HepG2 (cell line): ENCODE results near the gene KMT2D. TPM values are rescaled to one million over a fixed set of nuclear protein-coding genes. Genes with fewer than 3 reads are reported as not detected.

Experiments
- BORCS8-MEF2B ChIP-seq: sonication (generic); formaldehyde crosslinking; IDR thresholded peaks from 2 replicates; pipeline ENCODE4 v1.8.0; 2022; ENCODE audit warnings: mild to moderate bottlenecking, missing genetic modification reagents
- CBX5 ChIP-seq: sonication (generic); formaldehyde crosslinking; IDR thresholded peaks from 2 replicates; pipeline ENCODE4 v1.4.0; 2020; ENCODE audit warnings: missing genetic modification reagents, borderline replicate concordance
- DPF2 ChIP-seq: sonication (generic); formaldehyde crosslinking; IDR thresholded peaks from 2 replicates; pipeline ENCODE4 v1.4.0; 2020; ENCODE audit warnings: mild to moderate bottlenecking, low read depth, missing genetic modification reagents, borderline replicate concordance
- EZH2 ChIP-seq: conservative IDR thresholded peaks from 2 replicates; pipeline ENCODE4 v1.6.1; 2012; ENCODE audit warnings: mild to moderate bottlenecking, low read depth, low read length, moderate library complexity
- GATAD1 ChIP-seq: IDR thresholded peaks from 2 replicates; pipeline ENCODE4 v1.6.1; 2016; ENCODE audit warnings: missing genetic modification reagents, missing compliant biosample characterization
- HNRNPK ChIP-seq: fragments of 200-400 bp; formaldehyde crosslinking; IDR thresholded peaks from 2 replicates; pipeline ENCODE4 v1.6.1; 2018; ENCODE audit warnings: low read length, low read depth, moderate library complexity, mild to moderate bottlenecking; ENCODE audit not compliant: poor library complexity, severe bottlenecking
- MED1 ChIP-seq: sonication (generic); formaldehyde crosslinking; IDR thresholded peaks from 2 replicates; pipeline ENCODE4 v1.4.0; 2020; ENCODE audit warnings: missing genetic modification reagents
- MXI1 ChIP-seq: IDR thresholded peaks from 3 replicates; pipeline ENCODE4 v1.6.1; 2012; ENCODE audit warnings: low read depth, low read length, inconsistent platforms, borderline replicate concordance
- PRDM10 ChIP-seq: sonication (generic); formaldehyde crosslinking; IDR thresholded peaks from 2 replicates; pipeline ENCODE4 v1.4.0; 2020; ENCODE audit warnings: low read depth, missing genetic modification reagents
- RFX3 ChIP-seq: IDR thresholded peaks from 2 replicates; pipeline ENCODE4 v1.6.1; 2016; ENCODE audit warnings: missing biosample characterization, missing genetic modification reagents
- RFXAP ChIP-seq: sonication (generic); formaldehyde crosslinking; IDR thresholded peaks from 2 replicates; pipeline ENCODE4 v1.4.0; 2020; ENCODE audit warnings: missing genetic modification reagents, borderline replicate concordance
- SMAD9 ChIP-seq: sonication (generic); formaldehyde crosslinking; IDR thresholded peaks from 2 replicates; pipeline ENCODE4 v1.5.1; 2020; ENCODE audit warnings: mild to moderate bottlenecking, missing genetic modification reagents
- SNAPC2 ChIP-seq: sonication (generic); formaldehyde crosslinking; IDR thresholded peaks from 2 replicates; pipeline ENCODE4 v1.8.1; 2022; ENCODE audit warnings: mild to moderate bottlenecking, missing genetic modification reagents
- STAG1 ChIP-seq: sonication (generic); formaldehyde crosslinking; IDR thresholded peaks from 2 replicates; pipeline ENCODE4 v1.4.0; 2020; ENCODE audit warnings: missing genetic modification reagents
- ZFP36L2 ChIP-seq: sonication (generic); formaldehyde crosslinking; IDR thresholded peaks from 2 replicates; pipeline ENCODE4 v1.4.0; 2020; ENCODE audit warnings: missing genetic modification reagents
- ZNF367 ChIP-seq: sonication (generic); formaldehyde crosslinking; IDR thresholded peaks from 2 replicates; pipeline ENCODE4 v1.4.0; 2020; ENCODE audit warnings: missing genetic modification reagents, borderline replicate concordance
- ZNF672 ChIP-seq: sonication (generic); formaldehyde crosslinking; IDR thresholded peaks from 2 replicates; pipeline ENCODE4 v1.8.1; 2022; ENCODE audit warnings: missing genetic modification reagents
- ZNF709 ChIP-seq: sonication (generic); formaldehyde crosslinking; IDR thresholded peaks from 2 replicates; pipeline ENCODE4 v1.5.0; 2020; ENCODE audit warnings: mild to moderate bottlenecking, missing genetic modification reagents
- ZNF766 ChIP-seq: sonication (generic); formaldehyde crosslinking; IDR thresholded peaks from 2 replicates; pipeline ENCODE4 v1.5.0; 2020; ENCODE audit warnings: missing genetic modification reagents, borderline replicate concordance
- polyA plus RNA-seq, 8 experiments: library from polyadenylated mRNA; depleted of rRNA in 3 of 8; stranded (reverse) in 7 of 8; unstranded in 1 of 8; fragments of >200 nt; fragmentation: Illumina TruSeq in 4 of 8; extraction: Trizol in 4 of 8; gene quantifications; 2 replicates each; pipeline versions ENCODE4 v1.2.1 to v1.2.3, GENCODE V29; 2011 to 2016; ENCODE audit warnings: low read depth in 4 of 8, missing spikeins in 1 of 8, mixed read lengths in 1 of 8; ENCODE audit not compliant: insufficient read depth in 1 of 8
- total RNA-seq, 5 experiments: library from RNA; depleted of rRNA; stranded (reverse); fragments of >200 nt; fragmentation: Illumina TruSeq; extraction: Trizol; gene quantifications; 2 replicates each; pipeline ENCODE4 v1.2.3, GENCODE V29; 2016; ENCODE audit warnings: low read depth in 1 of 5
- TF ChIP-seq, protein P1 (sequence below): sonication (generic); formaldehyde crosslinking; IDR thresholded peaks from 2 replicates; pipeline ENCODE4 v1.5.0; 2020; ENCODE audit warnings: missing genetic modification reagents, mild to moderate bottlenecking, borderline replicate concordance
- TF ChIP-seq, protein P2 (sequence below): sonication (generic); formaldehyde crosslinking; IDR thresholded peaks from 2 replicates; pipeline ENCODE4 v1.4.0; 2020; ENCODE audit warnings: missing genetic modification reagents, borderline replicate concordance
- TF ChIP-seq, protein P3 (sequence below): sonication (generic); formaldehyde crosslinking; IDR thresholded peaks from 2 replicates; pipeline ENCODE4 v1.8.0; 2022; ENCODE audit warnings: missing genetic modification reagents, mild to moderate bottlenecking, borderline replicate concordance

KMT2D gene
- total and polyA plus RNA-seq, 2 of the 13 experiments (the other 11 are each of a cell fraction or from before 2014, with no cell fraction given) = 8.1 to 10.4 TPM

GRCh38 chr12:49069507-49070346, 9.1 kb upstream of the KMT2D start, which contains the start of gene RHEBL1 (continued):
- TF ChIP-seq PRDM10 (CRISPR knock-in tag) = no peak
- TF ChIP-seq ZNF672 (CRISPR knock-in tag) = no peak
- TF ChIP-seq RFXAP (CRISPR knock-in tag) = peak; percentile 82
- no peak for TF ChIP-seq DPF2 (CRISPR knock-in tag)
- TF ChIP-seq ZNF367 (CRISPR knock-in tag) = no peak
- peak; percentile 77 for TF ChIP-seq GATAD1 (CRISPR knock-in tag)
- peak; percentile 62; the same call in 1 of the 2 replicates for TF ChIP-seq CBX5 (CRISPR knock-in tag)
- TF ChIP-seq SNAPC2 = peak; percentile 82; the same call in 1 of the 2 replicates
- TF ChIP-seq, protein P1, sequence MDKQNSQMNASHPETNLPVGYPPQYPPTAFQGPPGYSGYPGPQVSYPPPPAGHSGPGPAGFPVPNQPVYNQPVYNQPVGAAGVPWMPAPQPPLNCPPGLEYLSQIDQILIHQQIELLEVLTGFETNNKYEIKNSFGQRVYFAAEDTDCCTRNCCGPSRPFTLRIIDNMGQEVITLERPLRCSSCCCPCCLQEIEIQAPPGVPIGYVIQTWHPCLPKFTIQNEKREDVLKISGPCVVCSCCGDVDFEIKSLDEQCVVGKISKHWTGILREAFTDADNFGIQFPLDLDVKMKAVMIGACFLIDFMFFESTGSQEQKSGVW (CRISPR knock-in tag) = no peak
- TF ChIP-seq BORCS8-MEF2B (CRISPR knock-in tag) = peak; percentile 42; the same call in 1 of the 2 replicates
- TF ChIP-seq, protein P2, sequence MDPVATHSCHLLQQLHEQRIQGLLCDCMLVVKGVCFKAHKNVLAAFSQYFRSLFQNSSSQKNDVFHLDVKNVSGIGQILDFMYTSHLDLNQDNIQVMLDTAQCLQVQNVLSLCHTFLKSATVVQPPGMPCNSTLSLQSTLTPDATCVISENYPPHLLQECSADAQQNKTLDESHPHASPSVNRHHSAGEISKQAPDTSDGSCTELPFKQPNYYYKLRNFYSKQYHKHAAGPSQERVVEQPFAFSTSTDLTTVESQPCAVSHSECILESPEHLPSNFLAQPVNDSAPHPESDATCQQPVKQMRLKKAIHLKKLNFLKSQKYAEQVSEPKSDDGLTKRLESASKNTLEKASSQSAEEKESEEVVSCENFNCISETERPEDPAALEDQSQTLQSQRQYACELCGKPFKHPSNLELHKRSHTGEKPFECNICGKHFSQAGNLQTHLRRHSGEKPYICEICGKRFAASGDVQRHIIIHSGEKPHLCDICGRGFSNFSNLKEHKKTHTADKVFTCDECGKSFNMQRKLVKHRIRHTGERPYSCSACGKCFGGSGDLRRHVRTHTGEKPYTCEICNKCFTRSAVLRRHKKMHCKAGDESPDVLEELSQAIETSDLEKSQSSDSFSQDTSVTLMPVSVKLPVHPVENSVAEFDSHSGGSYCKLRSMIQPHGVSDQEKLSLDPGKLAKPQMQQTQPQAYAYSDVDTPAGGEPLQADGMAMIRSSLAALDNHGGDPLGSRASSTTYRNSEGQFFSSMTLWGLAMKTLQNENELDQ = no peak
- 0 out of 2 replicates have a peak, but pooled peaks have one; percentile 3 for TF ChIP-seq RFX3 (CRISPR knock-in tag)
- peak; percentile 54; the same call in 1 of the 2 replicates for TF ChIP-seq MED1 (CRISPR knock-in tag)
- TF ChIP-seq MXI1 = peak; percentile 87; the same call in 1 of the 3 replicates
- TF ChIP-seq ZNF766 (CRISPR knock-in tag) = 0 out of 2 replicates have a peak, but pooled peaks have one; percentile 63
- TF ChIP-seq, protein P3, sequence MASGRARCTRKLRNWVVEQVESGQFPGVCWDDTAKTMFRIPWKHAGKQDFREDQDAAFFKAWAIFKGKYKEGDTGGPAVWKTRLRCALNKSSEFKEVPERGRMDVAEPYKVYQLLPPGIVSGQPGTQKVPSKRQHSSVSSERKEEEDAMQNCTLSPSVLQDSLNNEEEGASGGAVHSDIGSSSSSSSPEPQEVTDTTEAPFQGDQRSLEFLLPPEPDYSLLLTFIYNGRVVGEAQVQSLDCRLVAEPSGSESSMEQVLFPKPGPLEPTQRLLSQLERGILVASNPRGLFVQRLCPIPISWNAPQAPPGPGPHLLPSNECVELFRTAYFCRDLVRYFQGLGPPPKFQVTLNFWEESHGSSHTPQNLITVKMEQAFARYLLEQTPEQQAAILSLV (CRISPR knock-in tag) = no peak
- TF ChIP-seq ZFP36L2 (CRISPR knock-in tag) = no peak
- TF ChIP-seq ZNF709 (CRISPR knock-in tag) = peak; percentile 64; the same call in 1 of the 2 replicates
- TF ChIP-seq STAG1 (CRISPR knock-in tag) = no peak
- TF ChIP-seq HNRNPK = no peak
- TF ChIP-seq SMAD9 (CRISPR knock-in tag) = no peak
- no peak for TF ChIP-seq EZH2
